Measurements from ENCODE around the gene PEX1. TPM values are rescaled to one million over a fixed set of nuclear protein-coding genes. Genes with fewer than 3 reads are reported as not detected.

Gene PEX1
- total and polyA plus RNA-seq, 9 of the 15 experiments (the other 6 are each of a cell fraction or from before 2014, with no cell fraction given) = 9.4 to 32.2 (median 19.9) TPM

- no peak for TF ChIP-seq SIRT6 (IDR thresholded peaks at IDR 0.05; ENCODE audit: low read depth, low read length)
- TF ChIP-seq ZNF165 (CRISPR knock-in tag; IDR thresholded peaks at IDR 0.05; ENCODE audit: borderline replicate concordance) = 0 out of 2 replicates have a peak, but pooled peaks have one; percentile 8
- TF ChIP-seq ZBED1 (IDR thresholded peaks at IDR 0.05) = no peak
- no peak for TF ChIP-seq PTBP1 (IDR thresholded peaks at IDR 0.05; ENCODE audit: low read depth, low read length)
- TF ChIP-seq ESRRB (CRISPR knock-in tag; IDR thresholded peaks at IDR 0.05; ENCODE audit: borderline replicate concordance) = no peak
- TF ChIP-seq YBX1 (IDR thresholded peaks at IDR 0.05) = no peak
- peak; percentile 22; the same call in 1 of the 2 replicates for TF ChIP-seq ZNF395 (CRISPR knock-in tag; IDR thresholded peaks at IDR 0.05)
- TF ChIP-seq CEBPG (CRISPR knock-in tag; IDR thresholded peaks at IDR 0.05) = no peak
- no peak for TF ChIP-seq CEBPG (tag; conservative IDR thresholded peaks at IDR 0.05 in 1 of 2, IDR thresholded peaks at IDR 0.05 in 1 of 2)
- TF ChIP-seq STAT5A (IDR thresholded peaks at IDR 0.05; ENCODE audit: borderline replicate concordance, low read length) = no peak
- no peak for TF ChIP-seq TCF7 (IDR thresholded peaks at IDR 0.05; ENCODE audit: borderline replicate concordance)
- no peak for TF ChIP-seq ZNF277 (CRISPR knock-in tag; IDR thresholded peaks at IDR 0.05; ENCODE audit: borderline replicate concordance)
- TF ChIP-seq ZNF609 (CRISPR knock-in tag; IDR thresholded peaks at IDR 0.05; ENCODE audit: borderline replicate concordance) = no peak
- TF ChIP-seq ZZZ3 (IDR thresholded peaks at IDR 0.05) = no peak
- no peak for TF ChIP-seq BHLHE40 (IDR thresholded peaks at IDR 0.05; ENCODE audit: low read length)
- no peak for TF ChIP-seq ZNF41 (CRISPR knock-in tag; conservative IDR thresholded peaks at IDR 0.05)
- TF ChIP-seq SRSF3 (IDR thresholded peaks at IDR 0.05; ENCODE audit: insufficient read depth, low read length) = no peak
- TF ChIP-seq ID3 (CRISPR knock-in tag; IDR thresholded peaks at IDR 0.05) = no peak
- 0 out of 2 replicates have a peak, but pooled peaks have one; percentile 7 for TF ChIP-seq ID3 (tag; IDR thresholded peaks at IDR 0.05)
- TF ChIP-seq HNRNPK (IDR thresholded peaks at IDR 0.05; ENCODE audit: low read depth, low read length, poor library complexity, severe bottlenecking) = no peak
Observed at GRCh38 chr7:92528958-92529264, 591 bp upstream of the PEX1 start (continued).

Measured in K562 (cell line).